ENCODE data around the gene NRARP.
"Not testable (repeated sequence)": the region's sequence is repeated elsewhere in the genome, so short reads cannot be mapped to it uniquely, and the experiment has no call there.

The NRARP gene

GRCh38 chr9:137302118-137302448 is at the start of gene NRARP:
Gene NRARP, minus strand, starts transcription at chr9:137302271. Its CDS starts 343 bp downstream, at chr9:137301928.
- DNase-seq (ENCODE audit: low spot score) = peak; percentile 53

GRCh38 chr9:137350696-137351584 is 48.9 kb upstream of the NRARP start:
- DNase-seq (ENCODE audit: low spot score) = no peak

- DNase-seq (ENCODE audit: low spot score) = no peak
These were observed 47.5 kb upstream of the NRARP start for GRCh38 chr9:137349471-137350033.

- no peak for DNase-seq (ENCODE audit: low spot score)
These were observed 46.8 kb upstream of the NRARP start for GRCh38 chr9:137348769-137349470.

- DNase-seq (ENCODE audit: low spot score) = no peak
These were observed 45.9 kb upstream of the NRARP start for GRCh38 chr9:137347928-137348327.

- no peak for DNase-seq (ENCODE audit: low spot score)
These were observed 40.4 kb upstream of the NRARP start for GRCh38 chr9:137342482-137342881.

GRCh38 chr9:137341227-137341626 is 39.2 kb upstream of the NRARP start:
- DNase-seq (ENCODE audit: low spot score) = no peak

- DNase-seq (ENCODE audit: low spot score) = not testable (repeated sequence)
These were observed 37.9 kb upstream of the NRARP start for GRCh38 chr9:137339908-137340462.

- no peak for DNase-seq (ENCODE audit: low spot score)
These were observed 37.2 kb upstream of the NRARP start for GRCh38 chr9:137339045-137339907.

- no peak for DNase-seq (ENCODE audit: low spot score)
These were observed 34.7 kb upstream of the NRARP start for GRCh38 chr9:137336735-137337134.

- no peak for DNase-seq (ENCODE audit: low spot score)
These were observed 31.1 kb upstream of the NRARP start for GRCh38 chr9:137333016-137333671.

- DNase-seq (ENCODE audit: low spot score) = no peak
These were observed 29.9 kb upstream of the NRARP start for GRCh38 chr9:137331929-137332328.

GRCh38 chr9:137330689-137331088 is 28.6 kb upstream of the NRARP start:
- DNase-seq (ENCODE audit: low spot score) = no peak

GRCh38 chr9:137329590-137329989 is 27.5 kb upstream of the NRARP start:
- not testable (repeated sequence) for DNase-seq (ENCODE audit: low spot score)

GRCh38 chr9:137327641-137328550 is 25.8 kb upstream of the NRARP start:
- peak; percentile 65 for DNase-seq (ENCODE audit: low spot score)

GRCh38 chr9:137326445-137327065 is 24.5 kb upstream of the NRARP start:
- DNase-seq (ENCODE audit: low spot score) = no peak

GRCh38 chr9:137325799-137326198 is 23.7 kb upstream of the NRARP start:
- no peak for DNase-seq (ENCODE audit: low spot score)

GRCh38 chr9:137325124-137325523 is 23.1 kb upstream of the NRARP start:
- DNase-seq (ENCODE audit: low spot score) = no peak

- DNase-seq (ENCODE audit: low spot score) = no peak
These were observed 21.7 kb upstream of the NRARP start for GRCh38 chr9:137323531-137324331.

Data from hematopoietic multipotent progenitor cell treated with erythropoietin and hydrocortisone succinate and interleukin-3 and kit ligand, for 15 days (in vitro differentiated cells).